ENCODE results near the gene PARL.

The PARL gene

GRCh38 chr3:183884427-183885296 is at the start of gene PARL:
Gene PARL (minus strand): TSS chr3:183884880. CDS start chr3:183884846, 34 bp downstream.
- peak; percentile 90 for TF ChIP-seq CTCF (IDR thresholded peaks at IDR 0.05; ENCODE audit: low read depth, low read length)

GRCh38 chr3:183933160-183933559 is 48.5 kb upstream of the PARL start:
- H3K4me3 ChIP-seq (replicated peaks in 1 of 2; ENCODE audit: low read depth in 2 of 2, low read length in 2 of 2), result no peak overlapping the region
- no peak for TF ChIP-seq CTCF (IDR thresholded peaks at IDR 0.05; ENCODE audit: low read depth, low read length)
- DNase-seq (ENCODE audit: low read depth in 2 of 2), result no peak

More at GRCh38 chr3:183884427-183885296, at the start of gene PARL:
- H3K4me3 ChIP-seq (replicated peaks in 1 of 2; ENCODE audit: low read depth in 2 of 2, low read length in 2 of 2), result peak within 1 kb of the TSS; percentile 91 to 97
- peak; percentile 91 to 92 for DNase-seq (ENCODE audit: low read depth in 2 of 2)

- no peak for DNase-seq (ENCODE audit: low read depth in 2 of 2)
- H3K4me3 ChIP-seq (replicated peaks in 1 of 2; ENCODE audit: low read depth in 2 of 2, low read length in 2 of 2), result no peak overlapping the region
- no peak for TF ChIP-seq CTCF (IDR thresholded peaks at IDR 0.05; ENCODE audit: low read depth, low read length)
Observed at GRCh38 chr3:183931881-183932280, 47.2 kb upstream of the PARL start.

GRCh38 chr3:183930086-183930485 is 45.4 kb upstream of the PARL start:
- TF ChIP-seq CTCF (IDR thresholded peaks at IDR 0.05; ENCODE audit: low read depth, low read length), result no peak
- DNase-seq (ENCODE audit: low read depth in 2 of 2), result no peak
- no peak overlapping the region for H3K4me3 ChIP-seq (replicated peaks in 1 of 2; ENCODE audit: low read depth in 2 of 2, low read length in 2 of 2)

GRCh38 chr3:183927059-183927458 is 42.4 kb upstream of the PARL start:
- no peak for DNase-seq (ENCODE audit: low read depth in 2 of 2)
- no peak overlapping the region for H3K4me3 ChIP-seq (replicated peaks in 1 of 2; ENCODE audit: low read depth in 2 of 2, low read length in 2 of 2)
- TF ChIP-seq CTCF (IDR thresholded peaks at IDR 0.05; ENCODE audit: low read depth, low read length), result no peak

GRCh38 chr3:183924956-183925355 is 40.3 kb upstream of the PARL start:
- no peak for TF ChIP-seq CTCF (IDR thresholded peaks at IDR 0.05; ENCODE audit: low read depth, low read length)
- DNase-seq (ENCODE audit: low read depth in 2 of 2), result peak; percentile 18 to 93
- H3K4me3 ChIP-seq (replicated peaks in 1 of 2; ENCODE audit: low read depth in 2 of 2, low read length in 2 of 2), result no peak overlapping the region
